SK-N-SH treated with all-trans-retinoic acid at 6 μM for 48 hours (cell line): ENCODE results near the gene IZUMO1R.

Source experiments
- ATAC-seq: fragments of 200-7000 bp; cut with Tn5 transposase; 3 replicates; pipeline ENCODE4 v1.9.1; 2020; ENCODE audit warnings: mild to moderate bottlenecking, moderate library complexity
- ARNTL ChIP-seq: fragments of 450-650 bp; formaldehyde crosslinking; IDR thresholded peaks from 2 replicates; pipeline ENCODE4 v1.5.0; 2020; ENCODE audit warnings: low read depth, mild to moderate bottlenecking, moderate library complexity, borderline replicate concordance
- BACH2 ChIP-seq: fragments of 250-450 bp; sonication (Bioruptor Pico); IDR thresholded peaks from 2 replicates; pipeline ENCODE4 v1.9.0; 2021; ENCODE audit warnings: mild to moderate bottlenecking, borderline replicate concordance
- CREB5 ChIP-seq: fragments of 250-450 bp; sonication (Bioruptor Pico); IDR thresholded peaks from 2 replicates; pipeline ENCODE4 v1.5.1; 2020; ENCODE audit warnings: low read depth, mild to moderate bottlenecking, moderate library complexity
- CSDC2 ChIP-seq: fragments of 250-450 bp; sonication (Bioruptor Pico); IDR thresholded peaks from 2 replicates; pipeline ENCODE4 v1.5.0; 2020; ENCODE audit warnings: mild to moderate bottlenecking, moderate library complexity
- CSRNP3 ChIP-seq: fragments of 250-450 bp; sonication (Bioruptor Pico); IDR thresholded peaks from 2 replicates; pipeline ENCODE4 v1.5.1; 2021; ENCODE audit warnings: mild to moderate bottlenecking, moderate library complexity
- ESRRG ChIP-seq: fragments of 250-450 bp; sonication (Bioruptor Pico); IDR thresholded peaks from 2 replicates; pipeline ENCODE4 v1.6.1; 2021; ENCODE audit warnings: mild to moderate bottlenecking
- ISL1 ChIP-seq: fragments of 250-450 bp; sonication (Bioruptor Pico); IDR thresholded peaks from 2 replicates; pipeline ENCODE4 v2.1.2; 2022; ENCODE audit warnings: mild to moderate bottlenecking, moderate library complexity
- OSR1 ChIP-seq: fragments of 250-450 bp; sonication (Bioruptor Pico); IDR thresholded peaks from 2 replicates; pipeline ENCODE4 v1.8.0; 2022; ENCODE audit warnings: moderate library complexity, mild to moderate bottlenecking, inconsistent platforms
- PATZ1 ChIP-seq: fragments of 250-450 bp; sonication (Bioruptor Pico); IDR thresholded peaks from 2 replicates; pipeline ENCODE4 v1.8.0; 2020; ENCODE audit warnings: mild to moderate bottlenecking, moderate library complexity, borderline replicate concordance
- PPARA ChIP-seq: fragments of 250-450 bp; sonication (Bioruptor Pico); IDR thresholded peaks from 2 replicates; pipeline ENCODE4 v1.5.0; 2020; ENCODE audit warnings: mild to moderate bottlenecking, borderline replicate concordance
- RARB ChIP-seq: fragments of 250-450 bp; sonication (Bioruptor Pico); IDR thresholded peaks from 2 replicates; pipeline ENCODE4 v1.8.0; 2021; ENCODE audit warnings: mild to moderate bottlenecking, moderate library complexity
- SNAI2 ChIP-seq: fragments of 250-450 bp; sonication (Bioruptor Pico); IDR thresholded peaks from 2 replicates; pipeline ENCODE4 v1.5.0; 2020; ENCODE audit warnings: mild to moderate bottlenecking, moderate library complexity
- TCF4 ChIP-seq: fragments of 250-450 bp; sonication (Bioruptor Pico); IDR thresholded peaks from 2 replicates; pipeline ENCODE4 v1.8.0; 2021; ENCODE audit warnings: mild to moderate bottlenecking, moderate library complexity, borderline replicate concordance
- TOX ChIP-seq: fragments of 250-450 bp; sonication (Bioruptor Pico); IDR thresholded peaks from 2 replicates; pipeline ENCODE4 v1.8.0; 2021; ENCODE audit warnings: mild to moderate bottlenecking, moderate library complexity, borderline replicate concordance
- TSHZ2 ChIP-seq: fragments of 250-450 bp; sonication (Bioruptor Pico); IDR thresholded peaks from 2 replicates; pipeline ENCODE4 v1.5.0; 2020; ENCODE audit warnings: mild to moderate bottlenecking, moderate library complexity
- ZFP3 ChIP-seq: fragments of 250-450 bp; sonication (Bioruptor Pico); IDR thresholded peaks from 2 replicates; pipeline ENCODE4 v1.5.0; 2020; ENCODE audit warnings: mild to moderate bottlenecking, moderate library complexity
- ZFP30 ChIP-seq: fragments of 450-650 bp; formaldehyde crosslinking; IDR thresholded peaks from 2 replicates; pipeline ENCODE4 v1.5.0; 2022; ENCODE audit warnings: mild to moderate bottlenecking, moderate library complexity
- ZNF565 ChIP-seq: fragments of 450-650 bp; formaldehyde crosslinking; conservative IDR thresholded peaks from 2 replicates; pipeline ENCODE4 v1.5.0; 2020; ENCODE audit warnings: low read depth, mild to moderate bottlenecking, moderate library complexity
- ZNF70 ChIP-seq: fragments of 450-650 bp; formaldehyde crosslinking; IDR thresholded peaks from 2 replicates; pipeline ENCODE4 v1.5.0; 2020; ENCODE audit warnings: mild to moderate bottlenecking, moderate library complexity
- ZNF8 ChIP-seq: fragments of 450-650 bp; formaldehyde crosslinking; IDR thresholded peaks from 2 replicates; pipeline ENCODE4 v1.5.0; 2020; ENCODE audit warnings: mild to moderate bottlenecking, moderate library complexity

IZUMO1R gene

GRCh38 chr11:94326947-94327346 is 22.6 kb downstream of the IZUMO1R start:
- no peak for ATAC-seq

GRCh38 chr11:94328587-94329080 is 24.3 kb downstream of the IZUMO1R start:
- no peak for ATAC-seq

More at GRCh38 chr11:94326947-94327346, 22.6 kb downstream of the IZUMO1R start:
- TF ChIP-seq PPARA (CRISPR knock-in tag) (no peak), ESRRG (CRISPR knock-in tag) (no peak), TCF4 (no peak), TSHZ2 (CRISPR knock-in tag) (no peak), OSR1 (no peak)

GRCh38 chr11:94329501-94329900 is 25.1 kb downstream of the IZUMO1R start:
- TF ChIP-seq ISL1 (CRISPR knock-in tag) (no peak), CREB5 (CRISPR knock-in tag) (no peak), ARNTL (CRISPR knock-in tag) (no peak), BACH2 (CRISPR knock-in tag) (no peak), TCF4 (no peak), ZFP3 (CRISPR knock-in tag) (no peak), SNAI2 (CRISPR knock-in tag) (no peak), CSDC2 (CRISPR knock-in tag) (no peak), TOX (no peak)
- ATAC-seq = no peak

More at GRCh38 chr11:94328587-94329080, 24.3 kb downstream of the IZUMO1R start:
- TF ChIP-seq OSR1 (no peak), ZNF565 (no peak), ARNTL (CRISPR knock-in tag) (no peak), CSDC2 (CRISPR knock-in tag) (no peak), ZNF8 (no peak), ZFP30 (CRISPR knock-in tag) (no peak), ZFP3 (CRISPR knock-in tag) (no peak), PATZ1 (CRISPR knock-in tag) (no peak), PPARA (CRISPR knock-in tag) (no peak), CSRNP3 (CRISPR knock-in tag) (no peak), ESRRG (CRISPR knock-in tag) (no peak), BACH2 (CRISPR knock-in tag) (no peak)

- no peak for ATAC-seq
- no peak for TF ChIP-seq ZNF70 (CRISPR knock-in tag)
- TF ChIP-seq ZNF8 = no peak
- no peak for TF ChIP-seq SNAI2 (CRISPR knock-in tag)
- TF ChIP-seq TCF4 = no peak
- no peak for TF ChIP-seq ISL1 (CRISPR knock-in tag)
- TF ChIP-seq ARNTL (CRISPR knock-in tag) = no peak
- no peak for TF ChIP-seq RARB
- TF ChIP-seq CSDC2 (CRISPR knock-in tag) = no peak
- no peak for TF ChIP-seq CSRNP3 (CRISPR knock-in tag)
- TF ChIP-seq PATZ1 (CRISPR knock-in tag) = no peak
- no peak for TF ChIP-seq ZFP3 (CRISPR knock-in tag)
- TF ChIP-seq CREB5 (CRISPR knock-in tag) = no peak
- no peak for TF ChIP-seq ZNF565
- TF ChIP-seq, all 23 proteins: peak for 0
Observed at GRCh38 chr11:94330789-94331188, 26.4 kb downstream of the IZUMO1R start.
